H1 (cell line): ENCODE results near the gene NDUFA13. TPM values are rescaled to one million over a fixed set of nuclear protein-coding genes. Genes with fewer than 3 reads are reported as not detected.

Experiments
- POLR2A ChIP-seq, 2 experiments: IDR thresholded peaks; 1 replicate in 1 of 2; 2 replicates in 1 of 2; pipeline ENCODE4 v1.6.1; 2011; ENCODE audit warnings: low read depth in 2 of 2, low read length in 2 of 2, mild to moderate bottlenecking in 2 of 2; ENCODE audit errors: control extremely low read depth in 1 of 2
- polyA plus RNA-seq, 7 experiments: library from polyadenylated mRNA; depleted of rRNA in 3 of 7; stranded (reverse) in 5 of 7; unstranded in 2 of 7; fragments of >200 nt in 5 of 7; fragments of 200-250 nt in 2 of 7; gene quantifications; 1 replicate in 5 of 7; 2 replicates in 1 of 7; 4 replicates in 1 of 7; pipeline versions ENCODE4 v1.2.1 to v1.2.3, GENCODE V29; 2011 to 2013; ENCODE audit warnings: missing spikeins in 2 of 7, mixed read lengths in 2 of 7
- total RNA-seq: library from RNA; stranded (reverse); fragmentation: NEBNext Ultra II Directional; extraction: Animal tissue kit (Norgen Biotek cat#: 25700); gene quantifications from 2 replicates; pipeline ENCODE4 v1.2.1, GENCODE V29; 2021

The NDUFA13 gene
- total and polyA plus RNA-seq, 2 of the 8 experiments (the other 6 are each of a cell fraction or from before 2014, with no cell fraction given): 413 to 1,105 TPM

GRCh38 chr19:19542507-19542906, 26.5 kb downstream of the NDUFA13 start (continued):
- no peak for TF ChIP-seq POLR2A (IDR thresholded peaks at IDR 0.05; ENCODE audit: control extremely low read depth in 1 of 2, low read depth in 2 of 2, low read length in 2 of 2)
